Chondrocyte (in vitro differentiated cells): Measurements from ENCODE around the gene FSCN2. TPM values are rescaled to one million over a fixed set of nuclear protein-coding genes. Genes with fewer than 3 reads are reported as not detected.
A peak's percentile ranks its signal among the peaks of the same experiment; 100 is the strongest.

Experiments used
- DNase-seq: peaks from one replicate; pipeline ENCODE4 v3.0.0; 2021; ENCODE audit warnings: mixed read lengths, low spot score
- H3K27ac Mint-ChIP-seq: one replicate; pipeline ENCODE4 v1.8.0; 2021; ENCODE audit warnings: mild to moderate bottlenecking, moderate library complexity, mixed read lengths; ENCODE audit not compliant: unreplicated experiment
- H3K27me3 Mint-ChIP-seq: 2 replicates; pipeline ENCODE4 v1.8.0; 2021; ENCODE audit warnings: low read depth, mixed read lengths
- H3K36me3 Mint-ChIP-seq: 2 replicates; pipeline ENCODE4 v1.8.0; 2021; ENCODE audit warnings: low read depth, mixed read lengths
- H3K4me1 Mint-ChIP-seq: 2 replicates; pipeline ENCODE4 v1.8.0; 2021; ENCODE audit warnings: low read depth, mild to moderate bottlenecking, mixed read lengths
- H3K4me3 Mint-ChIP-seq: one replicate; pipeline ENCODE4 v1.8.0; 2021; ENCODE audit warnings: mild to moderate bottlenecking, moderate library complexity, mixed read lengths; ENCODE audit not compliant: unreplicated experiment
- H3K9me3 Mint-ChIP-seq: 2 replicates; pipeline ENCODE4 v1.8.0; 2021; ENCODE audit warnings: low read depth, mixed read lengths
- total RNA-seq: library from RNA; stranded (reverse); gene quantifications from 3 replicates; pipeline ENCODE4 v1.2.1, GENCODE V29; 2021
- TF ChIP-seq, protein P1 (sequence below): fragments of 200-600 bp; sonication (generic); IDR thresholded peaks from 2 replicates; pipeline ENCODE4 v1.5.0; 2021; ENCODE audit warnings: antibody characterized with exemption, mild to moderate bottlenecking, moderate library complexity

The FSCN2 gene
- total RNA-seq, 1 donor from 2014 or later = 6.1 TPM

DNA sequence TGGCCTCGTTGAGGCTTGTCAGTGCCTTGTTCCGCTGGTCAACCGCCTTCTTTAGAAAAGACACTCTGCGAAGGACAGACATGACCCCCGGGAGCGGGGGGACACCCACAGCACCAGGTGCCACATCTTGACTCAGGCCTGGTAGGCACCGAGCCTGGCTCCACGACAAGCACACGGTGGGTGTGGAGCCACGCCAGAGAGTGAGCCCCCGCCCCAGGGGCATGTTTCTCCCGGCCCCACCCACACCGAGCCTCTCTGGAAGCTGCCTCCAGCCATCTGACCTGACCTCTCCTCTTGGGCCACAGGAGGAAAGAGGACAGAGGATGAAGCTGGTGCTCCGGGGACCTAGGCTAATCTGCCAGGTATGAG lies 19.4 kb downstream of the FSCN2 start:
- no peak for DNase-seq
- H3K36me3 Mint-ChIP-seq = peaks cover 13% of the 10 kb centered on the region

DNA sequence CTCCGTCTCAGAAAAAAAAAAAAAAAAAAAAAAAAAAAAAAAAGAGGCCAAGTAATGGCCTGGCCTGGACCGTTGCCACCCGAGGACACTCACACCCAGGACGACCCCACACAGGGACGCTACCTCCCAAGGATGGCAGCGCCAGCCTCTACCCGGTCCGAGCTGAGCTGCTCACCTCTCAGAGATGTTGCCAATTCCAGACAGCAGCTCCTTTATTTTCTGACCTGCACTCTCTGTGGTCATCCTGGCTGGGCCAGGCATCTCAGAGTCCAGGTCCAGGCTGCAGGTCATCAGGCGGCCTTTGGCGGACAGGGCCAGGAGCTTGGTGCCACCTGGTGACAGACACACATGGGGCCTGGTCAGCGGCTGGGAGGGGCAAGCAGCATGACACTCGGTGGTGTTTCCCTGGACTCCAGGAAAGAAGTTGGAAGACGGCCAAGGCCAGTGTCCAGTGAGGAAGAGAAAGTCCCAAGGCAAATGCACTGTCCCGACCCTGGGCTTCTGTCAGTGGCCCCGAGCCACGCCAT lies 20.9 kb downstream of the FSCN2 start:
- TF ChIP-seq, protein P1, sequence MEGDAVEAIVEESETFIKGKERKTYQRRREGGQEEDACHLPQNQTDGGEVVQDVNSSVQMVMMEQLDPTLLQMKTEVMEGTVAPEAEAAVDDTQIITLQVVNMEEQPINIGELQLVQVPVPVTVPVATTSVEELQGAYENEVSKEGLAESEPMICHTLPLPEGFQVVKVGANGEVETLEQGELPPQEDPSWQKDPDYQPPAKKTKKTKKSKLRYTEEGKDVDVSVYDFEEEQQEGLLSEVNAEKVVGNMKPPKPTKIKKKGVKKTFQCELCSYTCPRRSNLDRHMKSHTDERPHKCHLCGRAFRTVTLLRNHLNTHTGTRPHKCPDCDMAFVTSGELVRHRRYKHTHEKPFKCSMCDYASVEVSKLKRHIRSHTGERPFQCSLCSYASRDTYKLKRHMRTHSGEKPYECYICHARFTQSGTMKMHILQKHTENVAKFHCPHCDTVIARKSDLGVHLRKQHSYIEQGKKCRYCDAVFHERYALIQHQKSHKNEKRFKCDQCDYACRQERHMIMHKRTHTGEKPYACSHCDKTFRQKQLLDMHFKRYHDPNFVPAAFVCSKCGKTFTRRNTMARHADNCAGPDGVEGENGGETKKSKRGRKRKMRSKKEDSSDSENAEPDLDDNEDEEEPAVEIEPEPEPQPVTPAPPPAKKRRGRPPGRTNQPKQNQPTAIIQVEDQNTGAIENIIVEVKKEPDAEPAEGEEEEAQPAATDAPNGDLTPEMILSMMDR = no peak
- Mint-ChIP-seq H3K36me3 (peaks cover 13% of the 10 kb centered on the region), H3K27ac (no peak overlapping the region), H3K9me3 (no peaks in the 10 kb centered on the region), H3K4me1 (peaks cover 37% of the 10 kb centered on the region), H3K4me3 (peak overlapping the region; percentile 53), H3K27me3 (no peaks in the 10 kb centered on the region)
- DNase-seq = no peak

More for the DNA sequence above, 19.4 kb downstream of the FSCN2 start:
- no peak overlapping the region for H3K27ac Mint-ChIP-seq
- no peak overlapping the region for H3K4me3 Mint-ChIP-seq
- H3K4me1 Mint-ChIP-seq = peaks cover 27% of the 10 kb centered on the region
- H3K9me3 Mint-ChIP-seq = no peaks in the 10 kb centered on the region
- TF ChIP-seq, protein P1 = no peak
- no peaks in the 10 kb centered on the region for H3K27me3 Mint-ChIP-seq

- Mint-ChIP-seq H3K4me1 (peaks cover 42% of the 10 kb centered on the region), H3K9me3 (no peaks in the 10 kb centered on the region), H3K27ac (no peak overlapping the region), H3K4me3 (peak overlapping the region; percentile 53), H3K27me3 (no peaks in the 10 kb centered on the region), H3K36me3 (peaks cover 13% of the 10 kb centered on the region)
- TF ChIP-seq, protein P1 = no peak
- DNase-seq = no peak
Measured at GRCh38 chr17:81549826-81550225, 21.6 kb downstream of the FSCN2 start.

DNA sequence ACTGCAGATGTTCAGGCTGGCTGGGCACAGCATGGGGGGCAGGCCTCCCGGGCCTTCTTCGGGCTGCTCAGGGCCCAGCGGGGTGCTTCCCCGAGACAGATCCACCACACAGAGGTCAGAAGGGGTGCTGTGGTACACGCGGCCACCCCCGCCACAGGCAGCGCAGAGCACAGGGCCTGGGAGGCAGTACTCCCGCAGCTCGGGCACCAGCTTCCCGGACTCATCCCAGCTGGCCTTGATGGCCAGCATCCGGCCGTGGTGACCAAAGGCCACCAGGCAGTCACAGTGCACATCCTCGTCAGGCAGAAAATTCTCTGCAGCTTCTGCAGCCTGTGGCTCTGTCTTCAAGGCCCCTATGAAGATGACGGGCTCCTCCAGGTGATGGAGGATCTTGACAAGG lies 22.1 kb downstream of the FSCN2 start:
- no peaks in the 10 kb centered on the region for H3K9me3 Mint-ChIP-seq
- peak overlapping the region; percentile 85 for H3K4me3 Mint-ChIP-seq
- H3K27ac Mint-ChIP-seq = no peak overlapping the region
- peaks cover 12% of the 10 kb centered on the region for H3K36me3 Mint-ChIP-seq
- peaks cover 42% of the 10 kb centered on the region for H3K4me1 Mint-ChIP-seq
- H3K27me3 Mint-ChIP-seq = no peaks in the 10 kb centered on the region
- no peak for DNase-seq
- TF ChIP-seq, protein P1 = no peak

- Mint-ChIP-seq H3K9me3 (no peaks in the 10 kb centered on the region), H3K27me3 (no peaks in the 10 kb centered on the region), H3K4me3 (peak overlapping the region; percentile 85), H3K36me3 (peaks cover 12% of the 10 kb centered on the region), H3K27ac (peak overlapping the region; percentile 45), H3K4me1 (peaks cover 48% of the 10 kb centered on the region)
- DNase-seq = no peak
- TF ChIP-seq, protein P1 = no peak
Measured at GRCh38 chr17:81550830-81551457, 22.8 kb downstream of the FSCN2 start.
